Brain microvascular endothelial cell (primary cell): ENCODE measurements around the gene ADAMTS17.

ENCODE experiments used
- DNase-seq: peaks from one replicate; pipeline ENCODE4 v3.0.0-alpha.2; 2020
- H3K27ac ChIP-seq: fragments of 250-450 bp; sonication (Bioruptor Pico); 2 replicates; pipeline ENCODE4 v1.5.1; 2020; ENCODE audit warnings: mild to moderate bottlenecking, moderate library complexity
- H3K27me3 ChIP-seq: fragments of 250-450 bp; sonication (Bioruptor Pico); replicated peaks from 2 replicates; pipeline ENCODE4 v1.5.1; 2020; ENCODE audit warnings: mild to moderate bottlenecking
- H3K36me3 ChIP-seq: fragments of 250-450 bp; sonication (Bioruptor Pico); replicated peaks from 2 replicates; pipeline ENCODE4 v1.5.1; 2020; ENCODE audit warnings: mild to moderate bottlenecking
- H3K4me3 ChIP-seq: 2 replicates; pipeline ENCODE4 v1.5.1; 2011; ENCODE audit warnings: low read depth, mild to moderate bottlenecking, control low read depth, low read length, moderate library complexity
- CTCF ChIP-seq: IDR thresholded peaks from 2 replicates; pipeline ENCODE4 v1.5.1; 2011; ENCODE audit warnings: low read depth, mild to moderate bottlenecking, moderate library complexity, low read length, control low read depth, inconsistent platforms; ENCODE audit errors: missing control alignments
- in situ Hi-C: cut with HindIII; loops from 2 replicates; pipeline ENCODE4 v1.10.0; 2017; ENCODE audit warnings: low sequenced_read_pairs, low pct_ligation_motif_present

The ADAMTS17 gene

DNA sequence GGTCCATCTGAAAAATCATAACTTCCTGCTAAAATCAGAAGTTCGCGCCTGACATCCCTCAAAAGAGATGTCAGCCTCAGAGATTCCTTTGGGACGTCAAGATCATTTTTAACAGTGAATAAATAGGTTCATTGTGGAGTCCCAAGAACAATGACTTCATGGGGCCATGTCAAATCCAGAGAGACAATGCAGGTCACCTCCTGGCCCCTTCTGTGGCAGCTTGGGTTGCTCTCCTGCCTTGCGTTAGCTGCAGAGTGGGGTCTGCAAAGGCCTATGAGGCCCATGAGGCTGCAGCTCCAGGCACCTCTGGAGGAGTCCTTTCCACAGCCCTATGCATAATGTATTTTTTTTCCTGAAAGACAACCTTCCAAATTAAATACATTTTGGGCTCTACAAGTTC, 282.3 kb downstream of the ADAMTS17 start:
- DNase-seq: no peak
- Histone ChIP-seq H3K27me3 (no peaks in the 10 kb centered on the region), H3K27ac (no peak overlapping the region), H3K4me3 (no peak overlapping the region), H3K36me3 (no peaks in the 10 kb centered on the region)
- in situ Hi-C loops: no loop called here
- no peak for TF ChIP-seq CTCF

DNA sequence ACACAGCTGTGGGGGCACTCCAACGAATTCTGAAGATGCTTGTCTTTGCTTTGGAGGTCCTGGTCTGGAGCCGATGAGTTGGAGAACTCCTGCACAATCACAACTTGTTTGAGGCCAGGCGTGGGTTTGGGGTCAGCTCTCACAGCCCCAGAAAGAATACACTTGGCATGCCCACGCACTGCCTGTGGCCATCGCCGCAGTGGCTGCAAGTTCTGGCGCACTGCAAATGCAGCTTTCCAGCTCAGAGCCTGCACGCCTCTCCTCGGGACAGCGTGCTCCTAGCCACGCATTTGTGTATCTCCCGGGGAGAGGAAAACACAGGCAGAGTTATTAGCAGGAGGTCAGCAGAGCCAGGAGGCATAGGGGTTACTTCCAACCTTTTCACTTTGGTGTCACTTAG, 282.7 kb downstream of the ADAMTS17 start:
- TF ChIP-seq CTCF: no peak
- no peak for DNase-seq
- in situ Hi-C loops: no loop called here
- Histone ChIP-seq H3K27ac (no peak overlapping the region), H3K27me3 (no peaks in the 10 kb centered on the region), H3K4me3 (no peak overlapping the region), H3K36me3 (no peaks in the 10 kb centered on the region)

GRCh38 chr15:100058458-100058857, 283.3 kb downstream of the ADAMTS17 start:
- DNase-seq: no peak
- TF ChIP-seq CTCF: no peak
- no peak overlapping the region for H3K4me3 ChIP-seq
- no peaks in the 10 kb centered on the region for H3K27me3 ChIP-seq
- in situ Hi-C loops: no loop called here
- no peak overlapping the region for H3K27ac ChIP-seq
- no peaks in the 10 kb centered on the region for H3K36me3 ChIP-seq

- no peak overlapping the region for H3K4me3 ChIP-seq
- TF ChIP-seq CTCF: no peak
- H3K27ac ChIP-seq: no peak overlapping the region
- H3K36me3 ChIP-seq: no peaks in the 10 kb centered on the region
- H3K27me3 ChIP-seq: no peaks in the 10 kb centered on the region
- in situ Hi-C loops: no loop called here
- DNase-seq: no peak
These were observed 284.5 kb downstream of the ADAMTS17 start for GRCh38 chr15:100057281-100057680.

- Histone ChIP-seq H3K27ac (no peak overlapping the region), H3K4me3 (no peak overlapping the region), H3K36me3 (no peaks in the 10 kb centered on the region), H3K27me3 (no peaks in the 10 kb centered on the region)
- no peak for TF ChIP-seq CTCF
- DNase-seq: no peak
- in situ Hi-C loops: no loop called here
These were observed 285.2 kb downstream of the ADAMTS17 start for GRCh38 chr15:100056411-100057072.

DNA sequence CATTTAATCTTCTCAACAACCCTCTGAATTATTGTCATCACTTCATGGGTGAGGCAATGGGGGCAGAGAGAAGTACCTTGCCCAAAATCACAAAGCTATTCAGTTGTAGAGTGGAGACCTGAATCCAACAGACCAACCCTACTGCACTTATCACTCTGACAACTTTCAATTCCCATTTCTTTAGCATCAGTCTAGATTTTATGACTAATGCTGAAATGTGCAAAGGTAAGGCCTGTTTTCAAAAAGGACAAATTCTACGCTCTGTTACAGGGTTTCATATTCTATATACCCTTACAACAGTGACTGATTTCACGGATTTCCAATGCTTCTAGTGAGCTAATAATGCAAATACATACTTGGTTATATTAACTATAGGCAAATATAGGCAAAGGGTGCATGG, 286.0 kb downstream of the ADAMTS17 start:
- no peak for TF ChIP-seq CTCF
- no peak overlapping the region for H3K4me3 ChIP-seq
- no peaks in the 10 kb centered on the region for H3K27me3 ChIP-seq
- in situ Hi-C loops: no loop called here
- no peak overlapping the region for H3K27ac ChIP-seq
- no peak for DNase-seq
- no peaks in the 10 kb centered on the region for H3K36me3 ChIP-seq
